ENCODE results near the gene EPN1.
A peak's percentile ranks its signal among the peaks of the same experiment; 100 is the strongest.
"Not testable (repeated sequence)": the region's sequence is repeated elsewhere in the genome, so short reads cannot be mapped to it uniquely, and the experiment has no call there.

The EPN1 gene

DNA sequence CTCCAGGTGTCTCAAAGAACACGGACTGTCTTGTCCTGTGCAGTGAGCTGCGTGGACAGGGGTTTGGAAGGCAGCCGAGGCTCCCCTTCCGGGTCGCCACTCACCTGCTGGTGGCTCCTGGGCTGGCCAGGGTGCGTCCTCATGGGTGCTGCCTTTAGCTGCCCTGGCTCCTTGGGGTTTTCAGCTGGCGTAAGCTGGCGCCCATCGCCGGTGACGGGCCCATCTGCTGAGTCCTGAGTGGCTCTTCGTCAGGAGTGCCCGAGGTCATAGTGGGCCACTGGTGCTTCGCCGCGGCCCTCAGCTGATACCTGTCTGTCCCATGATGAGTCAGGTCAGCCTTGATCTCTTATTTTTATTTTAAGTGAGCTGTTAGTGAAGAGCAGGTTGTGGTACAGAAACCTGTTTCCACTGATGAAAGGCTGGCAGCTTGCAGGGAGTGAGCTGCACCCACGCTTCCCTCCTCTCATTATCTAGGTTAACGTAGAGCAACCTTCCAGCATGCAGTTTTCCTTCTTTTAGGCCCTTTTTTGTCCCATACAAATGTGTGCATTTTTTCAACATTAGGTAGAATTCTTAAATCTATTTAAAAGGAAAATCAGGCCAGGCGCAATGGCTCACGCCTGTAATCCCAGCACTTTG lies 18.4 kb downstream of the EPN1 start:
- no peak for DNase-seq (ENCODE audit: low spot score)

DNA sequence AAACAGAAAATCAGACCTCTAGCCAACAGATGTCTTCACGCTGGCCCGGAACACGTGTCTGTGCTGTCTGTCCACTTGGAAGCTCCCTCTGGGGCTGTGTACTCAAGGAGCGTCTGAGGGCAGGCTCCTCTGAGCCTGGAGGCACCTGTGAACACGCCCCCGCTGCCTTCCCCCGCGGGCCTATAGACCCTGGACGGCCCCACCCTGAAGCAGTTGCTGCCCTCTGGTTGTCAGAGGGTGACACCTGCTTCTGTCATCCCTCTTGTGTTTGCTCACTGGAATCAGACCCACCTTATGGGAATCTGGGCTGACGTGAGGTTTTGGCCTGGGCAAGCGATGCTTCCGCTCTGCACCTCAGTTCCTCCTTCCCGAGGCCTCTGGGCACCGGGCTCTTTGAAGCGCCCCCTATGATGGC lies 19.2 kb downstream of the EPN1 start:
- DNase-seq (ENCODE audit: low spot score): no peak

DNA sequence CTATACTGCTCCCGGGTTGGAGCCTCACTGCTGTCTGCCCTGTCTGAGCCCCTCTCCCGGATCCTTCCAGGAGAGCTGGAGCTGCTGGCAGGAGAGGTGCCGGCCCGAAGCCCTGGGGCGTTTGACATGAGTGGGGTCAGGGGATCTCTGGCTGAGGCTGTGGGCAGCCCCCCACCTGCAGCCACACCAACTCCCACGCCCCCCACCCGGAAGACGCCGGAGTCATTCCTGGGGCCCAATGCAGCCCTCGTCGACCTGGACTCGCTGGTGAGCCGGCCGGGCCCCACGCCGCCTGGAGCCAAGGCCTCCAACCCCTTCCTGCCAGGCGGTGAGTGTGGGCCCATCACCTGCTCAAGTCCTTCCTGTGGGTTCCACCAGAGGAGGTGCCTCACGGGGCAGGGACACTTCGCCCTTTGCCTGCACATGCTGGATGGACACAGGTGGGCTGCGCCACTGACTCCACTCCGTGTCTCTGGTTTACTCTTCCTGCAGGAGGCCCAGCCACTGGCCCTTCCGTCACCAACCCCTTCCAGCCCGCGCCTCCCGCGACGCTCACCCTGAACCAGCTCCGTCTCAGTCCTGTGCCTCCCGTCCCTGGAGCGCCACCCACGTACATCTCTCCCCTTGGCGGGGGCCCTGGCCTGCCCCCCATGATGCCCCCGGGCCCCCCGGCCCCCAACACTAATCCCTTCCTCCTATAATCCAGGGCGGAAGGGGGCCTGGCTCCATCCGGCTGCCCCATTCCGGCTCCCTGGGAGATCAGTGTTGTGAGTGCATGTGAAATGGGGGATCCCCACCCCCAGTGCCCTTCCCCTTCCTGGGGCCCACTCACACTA lies 19.8 kb downstream of the EPN1 start:
- DNase-seq (ENCODE audit: low spot score): no peak

DNA sequence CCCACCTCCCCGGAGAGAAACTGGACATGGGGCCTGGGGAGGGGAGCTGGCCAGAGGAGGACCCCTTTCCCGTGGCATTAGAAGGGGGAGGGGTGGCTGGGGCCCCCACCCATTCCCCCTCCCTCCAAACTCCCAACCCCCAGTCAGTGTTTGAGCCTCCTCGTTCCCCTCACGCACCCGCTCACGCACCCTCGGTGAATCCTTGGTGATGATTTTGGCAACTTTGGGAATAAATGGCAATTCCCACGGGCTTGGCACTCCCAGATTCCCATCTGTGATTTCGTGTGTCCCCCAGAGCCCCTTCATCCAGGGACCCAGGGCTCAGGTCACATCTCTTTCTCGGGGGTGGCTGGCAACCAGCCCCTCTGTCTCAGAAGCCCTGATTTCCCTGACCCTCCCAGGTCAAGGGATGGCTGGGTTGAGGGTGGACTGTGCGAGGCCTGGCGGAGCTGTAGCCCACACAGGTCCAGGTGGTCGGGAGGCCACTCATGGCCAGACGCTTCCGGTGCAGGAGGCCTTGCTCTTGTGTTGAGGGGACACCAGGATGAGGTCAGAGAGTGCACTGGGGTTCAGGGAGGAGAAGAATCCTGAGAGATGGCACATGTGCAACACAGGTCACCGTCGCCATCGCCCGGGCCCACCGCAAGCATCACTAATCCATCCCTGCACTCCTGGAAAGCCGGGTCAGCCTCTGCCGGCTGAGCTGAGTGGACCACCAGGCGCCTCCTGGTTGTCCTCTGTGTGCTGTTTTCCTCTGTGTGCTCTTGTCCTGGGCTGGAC lies 20.7 kb downstream of the EPN1 start:
- peak; percentile 42 for DNase-seq (ENCODE audit: low spot score)

DNA sequence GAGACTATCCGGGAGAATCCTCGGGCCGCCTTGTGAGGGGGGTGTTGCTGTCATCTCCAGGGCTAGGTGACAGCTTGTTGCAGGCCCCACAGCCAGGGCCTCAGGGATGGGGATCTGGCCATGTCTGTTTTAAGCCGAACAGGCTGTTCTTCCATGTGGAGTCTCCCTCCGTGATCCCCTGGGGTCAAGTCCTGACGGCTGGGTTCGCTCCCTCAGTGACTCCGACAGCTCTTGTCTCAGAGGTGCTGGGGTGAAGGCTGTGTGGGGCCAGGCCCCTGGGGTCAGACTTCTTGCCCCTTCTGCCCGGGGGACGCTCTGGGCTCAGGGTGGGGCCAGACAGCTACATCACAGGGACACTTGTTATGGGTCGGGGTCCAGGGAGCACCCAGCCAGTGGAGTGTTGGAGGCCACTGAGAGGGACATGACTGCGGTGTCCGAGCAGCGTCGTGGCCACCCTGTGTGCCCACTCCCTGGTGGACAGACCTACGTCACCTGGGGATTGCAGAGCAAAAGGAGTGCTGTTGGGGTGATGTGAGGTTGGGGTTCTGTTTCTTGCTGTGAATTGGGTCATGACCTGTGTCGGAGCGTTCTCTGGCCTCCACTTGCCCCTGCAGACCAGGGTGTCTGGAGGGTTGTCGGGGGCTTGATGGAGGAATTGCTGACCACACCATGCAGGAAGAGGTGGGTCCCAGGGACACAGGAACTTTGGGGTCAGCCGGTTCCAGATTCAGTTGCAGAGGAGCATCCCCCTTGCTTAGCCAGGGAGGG lies 21.5 kb downstream of the EPN1 start:
- peak; percentile 58 for DNase-seq (ENCODE audit: low spot score)

DNA sequence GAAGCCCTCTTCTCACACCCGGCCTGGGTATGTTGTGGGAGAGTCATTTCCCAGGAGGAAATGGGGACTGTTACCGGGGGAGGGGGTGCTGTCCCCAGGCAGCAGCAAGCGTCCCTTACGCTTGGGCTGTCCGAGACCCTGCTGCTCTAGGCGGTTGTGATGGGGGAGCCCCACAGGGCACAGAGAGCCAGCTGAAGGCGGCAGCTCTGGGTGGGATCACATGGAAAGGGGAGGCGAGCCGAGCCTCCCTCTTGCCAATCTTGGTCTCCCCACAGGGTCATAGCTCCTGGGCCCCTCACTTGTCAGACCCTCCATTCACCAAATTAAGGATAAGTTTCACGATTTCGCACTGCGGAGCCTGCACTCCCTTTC lies 22.0 kb downstream of the EPN1 start:
- peak; percentile 56 for DNase-seq (ENCODE audit: low spot score)

DNA sequence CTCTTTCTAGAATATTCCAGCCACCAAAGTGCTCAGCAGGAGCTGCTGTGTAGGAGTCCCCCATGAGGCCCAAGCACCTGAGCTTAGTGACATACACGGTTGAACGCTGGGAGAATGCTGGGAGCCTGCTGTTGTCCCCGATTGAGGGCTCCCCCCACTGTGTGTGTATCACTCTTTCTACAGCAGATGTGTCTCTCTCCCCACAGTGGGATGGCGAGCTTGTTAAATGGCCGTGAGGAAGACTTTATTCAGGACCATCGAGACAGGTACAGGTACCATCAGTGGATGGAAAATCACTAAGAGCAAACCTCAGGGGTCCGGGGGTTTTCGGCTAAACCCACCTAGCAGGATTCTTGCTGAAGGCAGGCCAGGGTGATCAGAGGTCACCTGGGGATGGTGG lies 22.7 kb downstream of the EPN1 start:
- DNase-seq (ENCODE audit: low spot score): no peak

DNA sequence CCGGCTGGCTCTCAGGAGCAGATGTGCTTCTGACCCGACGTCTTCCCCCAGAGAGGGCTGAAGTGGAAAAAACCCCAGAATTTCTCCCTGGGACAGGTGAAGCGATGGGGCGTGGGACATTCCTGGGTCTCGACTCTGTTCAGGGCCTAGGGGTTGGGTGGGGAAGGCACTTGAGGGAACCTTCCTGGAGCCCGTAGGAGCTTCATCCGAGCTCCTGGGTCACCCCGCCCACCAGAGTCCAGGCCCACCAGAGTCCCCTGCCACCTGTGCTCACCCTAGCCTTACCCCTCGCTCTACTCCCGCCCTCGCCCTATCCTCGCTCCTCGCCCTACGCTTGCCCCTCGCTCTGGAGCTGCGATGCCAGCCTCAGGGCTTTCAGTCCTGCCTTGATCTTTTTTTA lies 23.2 kb downstream of the EPN1 start:
- DNase-seq (ENCODE audit: low spot score): peak; percentile 42

DNA sequence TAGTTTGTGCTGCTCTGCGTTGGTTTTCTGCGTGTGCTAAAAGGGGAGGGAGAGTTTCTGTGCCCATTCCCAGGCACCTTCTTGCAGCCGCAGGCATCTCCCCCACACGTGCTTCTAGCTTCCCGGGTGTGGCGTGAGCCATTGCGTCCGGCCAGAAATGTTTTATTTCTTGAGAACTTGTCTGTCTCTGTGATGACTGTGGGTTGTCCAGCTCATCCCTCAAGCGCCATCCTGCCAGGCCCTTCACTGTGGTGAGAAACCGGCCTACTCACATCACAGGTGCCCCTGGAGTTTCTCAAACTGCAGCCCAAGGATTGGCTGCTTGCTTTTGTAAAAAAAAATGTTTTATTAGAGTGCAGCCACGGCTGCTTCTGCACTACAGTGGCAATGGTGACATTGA lies 24.2 kb downstream of the EPN1 start:
- DNase-seq (ENCODE audit: low spot score): peak; percentile 3

DNA sequence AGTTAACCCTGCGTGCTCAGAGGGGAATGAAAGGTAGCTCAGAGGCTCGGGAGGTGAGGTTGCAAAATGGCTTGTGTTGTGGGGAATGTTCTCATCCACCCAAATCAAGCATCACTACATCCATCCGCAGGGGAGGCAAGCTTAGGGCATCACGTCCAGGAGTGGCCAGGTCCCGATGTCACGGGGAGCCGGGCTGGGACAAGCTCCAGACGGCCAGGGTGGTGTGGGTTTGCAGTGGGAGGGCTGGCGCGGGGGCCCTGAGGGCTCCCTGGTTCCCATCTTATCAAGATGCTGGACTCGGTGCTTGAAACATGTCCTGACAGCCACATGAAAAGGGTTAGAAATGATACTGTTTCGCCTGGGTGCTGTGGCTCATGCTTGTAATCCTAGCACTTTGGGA lies 25.8 kb downstream of the EPN1 start:
- peak; percentile 36 for DNase-seq (ENCODE audit: low spot score)

DNA sequence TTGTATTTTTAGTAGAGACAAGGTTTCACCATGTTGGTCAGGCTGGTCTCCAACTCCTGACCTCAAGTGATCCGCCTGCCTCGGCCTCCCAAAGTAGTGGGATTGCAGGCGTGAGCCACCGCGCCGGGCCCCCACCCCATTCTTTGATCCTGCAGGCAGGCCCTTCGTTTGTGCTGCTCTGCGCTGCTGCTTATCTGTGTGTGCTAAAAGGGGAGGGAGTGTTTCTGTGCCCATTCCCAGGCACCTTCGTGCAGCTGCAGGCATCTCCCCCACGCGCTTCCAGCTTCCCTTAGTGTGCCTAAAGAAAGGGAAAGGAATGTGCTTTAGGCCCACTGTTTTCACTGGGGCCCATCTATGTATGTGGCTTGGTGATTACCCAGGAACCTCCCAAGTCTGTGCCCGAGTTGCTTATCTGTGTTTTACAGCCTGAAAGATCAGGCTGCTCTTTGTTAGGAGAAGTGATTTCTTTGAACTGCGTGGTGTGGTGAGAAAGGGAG lies 27.2 kb downstream of the EPN1 start:
- DNase-seq (ENCODE audit: low spot score): no peak

DNA sequence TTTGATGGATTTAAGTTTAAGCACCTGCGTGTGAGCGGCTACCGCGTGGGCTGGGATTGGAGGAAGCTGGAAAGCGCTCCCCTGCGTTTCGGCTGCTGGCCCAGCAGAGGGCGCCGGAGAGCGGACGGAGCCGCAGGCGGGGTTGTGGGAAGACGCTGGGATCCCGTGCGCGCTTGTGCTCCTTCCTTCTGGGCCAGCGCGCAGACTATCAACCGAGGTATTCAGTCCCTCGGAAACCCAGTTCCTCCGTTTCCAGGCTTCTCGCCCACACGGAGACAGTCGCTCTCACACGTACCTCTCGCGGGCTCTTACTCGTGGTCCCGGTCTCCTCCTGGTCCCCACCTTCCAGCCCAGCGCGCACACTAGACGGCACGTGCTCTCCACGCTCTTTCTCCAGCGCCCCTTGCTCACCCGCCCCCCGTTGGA lies 28.8 kb downstream of the EPN1 start:
- DNase-seq (ENCODE audit: low spot score): no peak

DNA sequence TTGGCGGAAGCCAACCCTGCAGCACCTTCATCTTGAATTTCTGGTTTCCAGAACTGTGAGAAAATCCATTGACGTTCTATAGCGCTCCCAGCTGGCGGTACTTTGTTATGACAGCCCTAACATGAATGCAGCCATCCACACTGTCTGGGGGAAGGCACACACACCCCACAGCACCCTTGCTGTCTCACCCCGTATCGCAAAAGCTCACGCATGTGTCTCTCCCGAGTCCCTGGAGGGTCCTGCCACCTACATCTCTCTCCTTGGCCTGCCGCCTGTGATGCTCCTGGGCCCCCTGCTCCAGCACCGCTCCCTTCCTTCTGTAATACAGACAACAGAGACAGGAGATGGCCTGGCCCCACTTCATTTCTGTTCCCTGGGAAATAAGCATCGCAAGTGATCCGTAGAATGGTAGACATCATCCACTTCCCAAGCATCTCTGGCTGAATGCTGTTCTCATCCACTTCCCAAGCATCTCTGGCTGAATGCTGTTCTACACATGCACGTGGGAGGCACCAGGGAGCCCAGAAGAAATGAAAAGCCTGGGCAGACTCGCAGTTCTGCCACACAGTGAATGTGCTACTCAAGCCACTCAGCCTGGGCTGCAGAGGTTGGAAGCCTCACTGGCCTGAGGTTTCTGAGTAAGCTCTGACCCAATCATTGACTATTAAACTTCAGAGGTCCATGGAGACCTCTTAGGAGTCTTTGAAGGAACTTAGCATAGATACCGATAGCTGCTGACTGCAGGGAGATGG lies 29.6 kb downstream of the EPN1 start:
- DNase-seq (ENCODE audit: low spot score): no peak

DNA sequence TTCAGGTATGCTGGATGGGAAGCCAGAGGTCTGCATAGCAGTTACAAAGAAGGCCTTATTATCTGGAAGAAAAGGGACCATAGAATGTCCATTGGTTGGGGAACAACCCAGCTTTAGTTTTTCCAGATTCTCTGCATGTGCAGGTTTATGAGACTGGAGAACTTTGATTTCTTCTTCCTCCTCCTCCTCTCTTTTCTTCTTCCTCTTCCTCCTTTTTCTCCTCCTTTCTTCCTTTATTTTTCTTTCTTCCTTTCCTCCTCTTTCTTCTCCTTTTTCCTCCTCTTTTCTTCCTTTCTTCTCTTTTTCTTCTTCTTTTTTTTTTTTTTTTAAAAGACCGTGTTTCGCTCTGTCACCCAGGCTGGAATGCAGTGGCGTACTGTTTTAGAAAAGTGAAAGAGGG lies 30.9 kb downstream of the EPN1 start:
- DNase-seq (ENCODE audit: low spot score): no peak

DNA sequence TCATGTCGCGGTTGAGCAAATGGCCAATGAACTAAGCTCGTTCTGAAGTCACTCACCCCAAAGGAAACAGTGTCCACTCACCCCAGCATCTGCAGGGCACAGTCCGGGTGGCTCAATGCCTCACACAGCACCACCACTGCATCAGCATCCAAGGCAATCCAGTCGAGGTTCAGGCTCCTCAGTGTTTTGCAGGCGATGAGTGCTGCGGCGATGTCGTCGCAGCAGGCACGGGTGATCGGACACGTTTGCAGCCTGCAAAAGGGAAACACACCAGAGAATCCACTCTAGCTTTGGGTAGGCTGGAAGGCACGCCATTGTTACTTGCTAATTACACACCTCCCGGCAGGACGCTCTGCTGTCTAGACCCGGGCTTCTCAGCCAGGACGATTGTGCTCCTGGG lies 36.7 kb downstream of the EPN1 start:
- DNase-seq (ENCODE audit: low spot score): no peak

DNA sequence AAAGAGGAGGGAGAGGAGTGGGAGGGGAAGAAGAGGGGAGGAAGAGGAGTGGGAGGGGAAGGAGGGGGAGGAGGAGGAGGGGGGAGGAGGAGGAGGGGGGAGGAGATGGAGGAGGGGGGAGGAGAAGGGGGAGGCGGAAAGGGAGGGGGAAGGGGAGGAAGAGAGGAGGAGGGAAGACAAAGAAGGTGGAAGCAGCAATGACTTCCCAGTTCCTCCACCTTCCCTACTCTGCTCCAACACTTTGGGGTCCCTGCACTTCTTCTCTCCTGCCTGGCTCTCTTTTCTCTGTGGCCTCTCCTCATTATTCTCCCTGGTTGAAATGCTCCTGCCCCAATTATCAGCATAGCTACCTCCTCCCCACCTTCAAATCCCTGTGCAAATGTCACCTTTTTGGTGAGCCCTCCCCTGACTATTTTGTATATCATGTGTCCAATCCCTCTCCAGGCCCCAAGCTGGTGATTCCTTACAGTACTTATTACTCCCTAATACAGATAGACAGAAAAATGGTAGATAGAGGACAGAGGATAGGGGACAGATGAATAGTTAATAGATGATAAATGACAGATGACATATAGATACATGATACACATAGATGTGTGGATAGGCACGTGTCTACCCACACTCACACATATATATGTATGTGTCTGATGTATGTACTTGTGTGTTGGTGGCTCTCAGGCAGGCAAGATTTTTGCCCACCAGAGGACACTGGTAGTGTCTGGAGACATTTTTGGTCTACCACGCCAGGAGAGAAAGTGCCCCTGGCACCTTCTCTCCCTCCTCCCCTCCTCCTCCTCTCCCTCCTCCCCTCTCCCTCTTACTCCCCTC lies 38.0 kb downstream of the EPN1 start:
- no peak for DNase-seq (ENCODE audit: low spot score)

DNA sequence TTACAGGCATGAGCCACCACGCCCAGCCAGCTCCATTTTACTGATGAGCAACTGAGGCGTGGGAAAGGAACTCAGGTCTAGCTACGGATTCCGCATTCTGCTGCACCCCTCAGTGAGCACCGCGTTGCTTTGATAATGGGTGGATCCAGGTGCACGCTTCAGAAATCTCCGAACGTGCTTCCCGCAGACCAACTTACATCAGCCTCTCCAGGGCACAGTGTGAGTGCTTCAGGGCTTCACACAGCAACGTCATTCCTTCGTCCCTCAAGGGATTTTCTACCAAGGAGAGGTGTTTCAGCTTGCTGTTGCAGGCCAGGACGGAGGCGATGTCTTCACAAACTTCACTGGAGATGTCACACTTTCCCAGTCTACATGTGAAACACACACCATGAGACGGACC lies 41.5 kb downstream of the EPN1 start:
- DNase-seq (ENCODE audit: low spot score): no peak

DNA sequence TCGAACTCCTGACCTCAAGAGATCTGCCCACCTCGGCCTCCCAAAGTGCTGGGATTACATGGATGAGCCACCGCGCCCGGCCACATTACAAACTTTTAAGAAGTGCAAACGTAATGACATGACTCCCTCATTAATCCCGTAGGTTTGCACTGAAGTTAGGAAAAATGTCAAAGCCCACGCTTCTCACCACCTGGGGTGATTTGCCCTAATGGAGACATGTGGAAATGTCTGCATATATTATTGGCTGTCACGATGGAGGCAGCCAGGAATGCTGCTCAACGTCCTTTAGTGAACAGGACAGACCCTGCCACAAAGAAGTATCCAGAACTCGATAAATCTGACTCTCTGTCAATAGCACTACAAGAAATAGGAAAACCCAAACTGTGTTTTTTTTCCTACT lies 42.2 kb downstream of the EPN1 start:
- DNase-seq (ENCODE audit: low spot score): no peak

DNA sequence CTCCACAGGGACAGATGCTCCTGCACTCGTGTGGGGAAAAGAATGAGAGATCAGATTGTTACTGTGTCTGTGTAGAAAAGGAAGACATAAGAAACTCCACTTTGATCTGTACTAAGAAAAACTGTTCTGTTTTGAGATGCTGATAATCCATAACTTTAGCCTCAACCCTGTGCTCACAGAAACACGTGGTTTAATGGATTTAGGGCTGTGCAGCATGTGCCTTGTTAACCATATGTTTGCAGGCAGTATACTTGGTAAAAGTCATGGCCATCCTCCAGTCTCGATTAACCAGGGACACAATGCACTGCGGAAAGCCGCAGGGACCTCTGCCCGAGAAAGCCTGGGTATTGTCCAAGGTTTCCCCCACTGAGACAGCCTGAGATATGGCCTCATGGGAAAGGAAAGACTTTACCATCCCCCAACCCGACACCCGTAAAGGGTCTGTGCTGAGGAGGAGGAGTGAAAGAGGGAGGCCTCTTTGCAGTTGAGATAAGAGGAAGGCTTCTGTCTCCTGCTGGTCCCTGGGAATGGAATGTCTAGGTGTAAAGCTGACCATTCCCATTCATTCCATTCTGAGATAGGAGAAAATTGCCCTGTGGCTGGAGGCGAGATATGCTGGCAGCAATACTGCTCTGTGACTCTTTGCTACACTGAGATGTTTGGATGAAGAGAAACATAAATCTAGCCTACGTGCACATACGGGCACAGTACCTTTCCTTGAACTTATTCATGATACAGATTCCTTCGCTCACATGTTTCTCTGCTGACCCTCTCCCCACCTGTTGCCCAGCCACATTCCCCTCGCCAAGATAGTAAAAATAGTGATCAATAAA lies 43.1 kb downstream of the EPN1 start:
- DNase-seq (ENCODE audit: low spot score): not testable (repeated sequence)
